WI38 (cell line): ENCODE measurements around the gene SRPK3.

ENCODE experiments used
- H3K4me3 ChIP-seq: 2 replicates; pipeline ENCODE4 v1.5.1; 2011; ENCODE audit warnings: low read depth, mild to moderate bottlenecking, control low read depth, low read length
- TF ChIP-seq, protein P1 (sequence below): IDR thresholded peaks from 2 replicates; pipeline ENCODE4 v1.5.1; 2012; ENCODE audit warnings: low read depth, mild to moderate bottlenecking, control low read depth, low read length

Gene SRPK3

DNA sequence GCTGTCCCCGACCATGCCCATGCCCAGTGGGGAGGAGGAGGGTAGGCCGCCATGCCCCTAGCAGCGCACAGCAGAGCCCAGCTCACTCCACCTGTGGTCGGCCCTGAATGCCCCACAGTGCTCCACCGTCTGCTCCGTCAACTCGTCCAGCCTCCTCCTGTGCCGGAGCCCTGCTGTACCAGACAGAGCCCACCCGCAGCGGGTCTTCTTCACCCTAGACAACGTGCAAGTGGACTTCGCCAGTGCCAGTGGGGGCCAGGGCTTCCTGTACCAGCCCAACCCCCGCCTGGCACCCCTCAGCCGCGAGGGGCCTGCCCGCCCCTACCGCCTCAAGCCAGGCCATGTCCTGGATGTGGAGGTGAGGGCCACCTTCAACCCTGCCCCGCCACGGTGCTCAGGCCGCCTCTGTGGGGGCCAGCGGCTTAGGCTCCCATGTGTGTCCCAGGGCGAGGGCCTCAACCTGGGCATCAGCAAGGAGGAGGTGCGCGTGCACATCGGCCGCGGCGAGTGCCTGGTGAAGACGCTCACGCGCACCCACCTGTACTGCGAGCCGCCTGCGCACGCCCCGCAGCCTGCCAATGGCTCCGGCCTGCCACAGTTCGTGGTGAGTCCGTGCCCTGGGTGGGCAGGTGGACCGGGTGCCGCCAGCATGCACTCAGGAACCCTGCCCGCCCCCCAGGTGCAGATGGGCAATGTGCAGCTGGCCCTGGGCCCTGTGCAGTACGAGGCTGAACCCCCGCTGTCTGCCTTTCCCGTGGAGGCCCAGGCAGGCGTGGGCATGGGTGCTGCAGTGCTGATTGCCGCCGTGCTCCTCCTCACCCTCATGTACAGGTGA lies 6.9 kb upstream of the SRPK3 start:
- H3K4me3 ChIP-seq, result no peak overlapping the region
- TF ChIP-seq, protein P1, sequence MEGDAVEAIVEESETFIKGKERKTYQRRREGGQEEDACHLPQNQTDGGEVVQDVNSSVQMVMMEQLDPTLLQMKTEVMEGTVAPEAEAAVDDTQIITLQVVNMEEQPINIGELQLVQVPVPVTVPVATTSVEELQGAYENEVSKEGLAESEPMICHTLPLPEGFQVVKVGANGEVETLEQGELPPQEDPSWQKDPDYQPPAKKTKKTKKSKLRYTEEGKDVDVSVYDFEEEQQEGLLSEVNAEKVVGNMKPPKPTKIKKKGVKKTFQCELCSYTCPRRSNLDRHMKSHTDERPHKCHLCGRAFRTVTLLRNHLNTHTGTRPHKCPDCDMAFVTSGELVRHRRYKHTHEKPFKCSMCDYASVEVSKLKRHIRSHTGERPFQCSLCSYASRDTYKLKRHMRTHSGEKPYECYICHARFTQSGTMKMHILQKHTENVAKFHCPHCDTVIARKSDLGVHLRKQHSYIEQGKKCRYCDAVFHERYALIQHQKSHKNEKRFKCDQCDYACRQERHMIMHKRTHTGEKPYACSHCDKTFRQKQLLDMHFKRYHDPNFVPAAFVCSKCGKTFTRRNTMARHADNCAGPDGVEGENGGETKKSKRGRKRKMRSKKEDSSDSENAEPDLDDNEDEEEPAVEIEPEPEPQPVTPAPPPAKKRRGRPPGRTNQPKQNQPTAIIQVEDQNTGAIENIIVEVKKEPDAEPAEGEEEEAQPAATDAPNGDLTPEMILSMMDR, result no peak

DNA sequence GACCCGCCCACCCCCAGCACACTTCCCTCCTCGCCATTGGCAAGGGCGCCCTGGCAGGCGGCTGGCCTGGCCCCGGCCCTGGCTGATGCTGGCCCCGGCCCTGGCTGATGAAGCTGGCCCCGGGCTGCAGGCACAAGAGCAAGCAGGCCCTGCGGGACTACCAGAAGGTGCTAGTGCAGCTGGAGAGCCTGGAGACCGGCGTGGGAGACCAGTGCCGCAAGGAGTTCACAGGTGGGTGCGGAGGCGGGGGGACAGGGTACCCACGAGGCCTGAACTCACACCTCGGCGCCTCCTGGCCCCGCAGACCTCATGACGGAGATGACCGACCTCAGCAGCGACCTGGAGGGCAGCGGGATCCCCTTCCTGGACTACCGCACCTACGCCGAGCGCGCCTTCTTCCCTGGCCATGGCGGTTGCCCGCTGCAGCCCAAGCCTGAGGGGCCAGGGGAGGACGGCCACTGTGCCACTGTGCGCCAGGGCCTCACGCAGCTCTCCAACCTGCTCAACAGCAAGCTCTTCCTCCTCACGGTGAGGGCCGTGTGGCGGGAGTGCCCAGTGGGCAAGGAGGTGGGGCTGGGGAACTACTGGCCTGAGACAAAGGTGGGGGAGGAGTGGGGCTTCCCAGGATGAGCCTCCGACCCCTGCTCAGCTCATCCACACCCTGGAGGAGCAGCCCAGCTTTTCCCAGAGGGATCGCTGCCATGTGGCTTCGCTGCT lies 6.1 kb upstream of the SRPK3 start:
- TF ChIP-seq, protein P1, result no peak
- H3K4me3 ChIP-seq, result no peak overlapping the region

DNA sequence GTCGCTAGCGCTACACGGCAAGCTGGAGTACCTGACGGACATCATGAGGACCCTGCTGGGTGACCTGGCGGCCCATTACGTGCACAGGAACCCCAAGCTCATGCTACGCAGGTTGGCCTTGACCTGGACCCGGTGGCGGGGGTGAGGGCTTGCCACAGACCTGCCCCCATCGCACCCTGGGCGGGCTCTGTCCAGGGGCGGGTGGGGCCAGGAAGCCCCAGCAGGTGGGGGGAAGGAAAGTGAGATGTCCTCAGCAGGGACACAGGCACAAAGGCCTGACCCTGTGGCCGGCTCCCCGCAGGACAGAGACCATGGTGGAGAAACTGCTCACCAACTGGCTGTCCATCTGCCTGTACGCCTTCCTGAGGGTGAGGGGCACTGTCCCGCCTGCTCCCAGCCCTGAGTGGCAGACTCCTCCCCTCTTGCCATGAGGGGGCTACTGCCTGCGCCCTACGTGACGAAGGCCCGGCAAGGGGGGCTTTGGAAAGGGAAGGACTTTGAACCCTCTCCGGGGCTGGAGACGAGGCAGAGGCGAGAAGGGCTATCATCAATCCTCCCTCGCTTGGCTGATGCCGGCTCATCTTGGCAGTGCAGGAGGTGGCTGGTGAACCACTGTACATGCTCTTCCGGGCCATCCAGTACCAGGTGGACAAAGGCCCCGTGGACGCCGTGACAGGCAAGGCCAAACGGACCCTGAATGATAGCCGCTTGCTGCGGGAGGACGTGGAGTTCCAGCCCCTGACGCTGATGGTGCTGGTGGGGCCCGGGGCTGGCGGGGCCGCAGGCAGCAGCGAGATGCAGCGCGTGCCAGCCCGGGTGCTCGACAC lies 5.3 kb upstream of the SRPK3 start:
- no peak overlapping the region for H3K4me3 ChIP-seq
- TF ChIP-seq, protein P1, result no peak

DNA sequence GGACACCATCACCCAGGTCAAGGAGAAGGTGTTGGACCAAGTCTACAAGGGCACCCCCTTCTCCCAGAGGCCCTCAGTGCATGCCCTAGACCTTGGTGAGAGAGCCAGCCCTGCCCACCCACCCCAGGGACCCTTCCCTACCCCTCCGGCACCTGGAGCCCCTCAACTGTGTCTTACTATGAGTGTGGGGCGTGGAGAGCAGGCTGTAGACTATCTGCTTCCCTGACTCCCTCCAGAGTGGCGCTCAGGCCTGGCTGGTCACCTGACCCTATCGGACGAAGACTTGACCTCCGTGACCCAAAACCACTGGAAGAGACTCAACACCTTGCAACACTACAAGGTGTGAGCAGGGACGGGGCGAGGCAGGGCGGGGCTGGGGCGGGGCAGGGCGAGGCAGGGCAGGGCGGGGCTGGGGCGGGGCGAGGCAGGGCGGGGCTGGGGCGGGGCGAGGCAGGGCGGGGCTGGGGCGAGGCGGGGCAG lies 4.7 kb upstream of the SRPK3 start:
- H3K4me3 ChIP-seq, result no peak overlapping the region
- TF ChIP-seq, protein P1, result no peak

DNA sequence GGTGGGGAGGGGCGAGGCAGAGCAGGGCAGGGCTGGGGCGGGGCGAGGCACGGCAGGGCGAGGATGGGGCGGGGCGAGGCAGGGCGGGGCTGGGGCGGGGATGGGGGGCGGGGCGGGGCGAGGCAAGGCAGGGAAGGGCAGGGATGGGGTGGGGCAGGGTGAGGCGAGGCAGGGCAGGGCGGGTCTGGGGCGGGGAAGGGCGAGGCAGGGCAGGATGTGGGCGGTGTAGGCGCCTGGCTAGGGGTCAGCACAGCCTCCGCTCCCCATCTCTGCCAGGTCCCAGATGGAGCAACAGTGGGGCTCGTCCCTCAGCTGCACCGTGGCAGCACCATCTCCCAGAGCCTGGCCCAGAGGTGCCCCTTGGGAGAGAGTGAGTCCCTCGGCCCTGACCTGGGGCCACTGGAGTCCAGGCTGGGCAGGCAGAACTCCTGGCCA lies 4.2 kb upstream of the SRPK3 start:
- H3K4me3 ChIP-seq, result no peak overlapping the region
- TF ChIP-seq, protein P1, result no peak

DNA sequence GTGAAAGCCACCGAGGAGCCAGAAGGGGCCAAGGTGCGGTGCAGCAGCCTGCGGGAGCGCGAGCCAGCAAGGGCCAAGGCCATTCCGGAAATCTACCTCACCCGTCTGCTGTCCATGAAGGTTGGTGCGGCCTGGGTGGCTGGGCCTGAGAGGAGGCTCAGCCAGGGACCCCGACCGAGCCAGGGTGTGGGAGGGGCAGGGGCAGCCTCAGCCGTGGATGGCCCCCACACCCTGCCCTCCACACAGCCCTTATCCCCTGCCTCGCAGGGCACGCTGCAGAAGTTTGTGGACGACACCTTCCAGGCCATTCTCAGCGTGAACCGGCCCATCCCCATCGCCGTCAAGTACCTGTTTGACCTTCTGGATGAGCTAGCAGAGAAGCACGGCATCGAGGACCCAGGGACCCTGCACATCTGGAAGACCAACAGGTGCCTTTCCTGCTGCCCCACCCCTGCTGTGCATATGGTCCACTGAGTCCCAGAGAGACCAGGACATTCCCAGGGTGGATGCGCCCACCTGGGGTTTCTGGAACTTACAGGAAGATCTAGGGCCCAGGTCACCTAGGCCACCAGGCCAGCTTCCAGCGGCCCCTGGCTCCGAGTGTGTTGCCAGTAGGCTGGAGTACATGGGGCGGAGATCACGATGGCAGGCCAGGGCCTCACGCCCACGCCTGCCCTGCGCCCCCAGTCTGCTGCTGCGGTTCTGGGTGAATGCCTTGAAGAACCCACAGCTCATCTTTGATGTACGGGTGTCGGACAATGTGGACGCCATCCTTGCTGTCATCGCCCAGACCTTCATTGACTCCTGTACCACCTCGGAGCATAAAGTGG lies 3.4 kb upstream of the SRPK3 start:
- no peak overlapping the region for H3K4me3 ChIP-seq
- TF ChIP-seq, protein P1, result no peak
